LHCN-M2 (cell line): ENCODE measurements around the gene GDF7. TPM values are rescaled to one million over a fixed set of nuclear protein-coding genes. Genes with fewer than 3 reads are reported as not detected.
"Not testable (repeated sequence)": the region's sequence is repeated elsewhere in the genome, so short reads cannot be mapped to it uniquely, and the experiment has no call there.

ENCODE experiments used
- DNase-seq: peaks from one replicate; pipeline ENCODE4 v3.0.0-alpha.2; 2012; ENCODE audit warnings: low read depth
- total RNA-seq: library from RNA; depleted of rRNA; stranded (reverse); fragments of >200 nt; gene quantifications from 2 replicates; pipeline ENCODE4 v1.2.3, GENCODE V29; 2014

The GDF7 gene
- total RNA-seq, 1 experiment from 2014 or later = not detected

DNA sequence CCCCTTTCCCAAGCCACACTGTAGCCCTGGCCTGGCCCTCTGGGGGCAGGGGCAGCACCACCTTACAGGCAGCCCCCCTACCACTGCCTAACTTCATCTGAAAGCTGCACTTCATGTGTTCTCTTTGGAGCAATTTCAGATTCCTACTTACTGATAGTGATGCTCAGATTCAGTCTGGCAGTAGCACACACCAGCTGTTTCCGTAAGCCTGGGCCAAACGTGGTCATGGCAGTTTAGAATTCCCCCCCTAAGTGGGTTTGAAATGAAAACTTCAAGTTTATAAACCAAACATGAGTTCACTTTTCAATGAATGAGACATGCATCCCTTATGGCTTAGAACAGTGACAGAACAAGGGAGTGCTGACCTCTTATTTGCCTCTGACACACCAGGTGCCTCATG, 29.4 kb downstream of the GDF7 start:
- no peak for DNase-seq

DNA sequence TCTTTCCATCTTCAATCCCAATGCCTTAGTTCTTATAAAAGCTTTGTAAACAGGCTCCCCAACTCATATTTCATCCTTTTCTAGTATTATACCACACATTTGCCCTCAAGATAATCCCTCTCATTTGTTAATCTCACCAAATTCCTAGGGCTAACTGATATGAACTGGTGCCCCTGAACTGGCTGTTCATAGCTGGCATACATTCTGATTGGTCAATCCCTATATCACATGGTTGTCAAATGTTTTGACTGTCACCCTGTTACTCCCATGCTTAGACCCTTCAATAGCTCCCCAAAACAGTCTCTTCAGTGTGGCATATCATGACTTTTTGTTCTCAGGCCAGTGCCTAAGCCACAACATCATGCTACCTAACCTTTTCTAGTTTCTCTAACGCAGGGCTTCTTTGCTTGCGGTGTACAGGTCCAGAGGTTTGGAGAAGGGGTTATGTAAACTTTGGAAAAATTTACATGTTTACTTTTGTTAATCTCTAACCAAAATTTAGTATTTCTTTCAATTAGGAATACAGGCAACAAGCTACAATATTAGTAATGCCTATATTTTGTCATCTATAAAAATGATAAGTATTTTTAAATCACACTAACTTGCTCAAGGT, 30.5 kb downstream of the GDF7 start:
- DNase-seq = no peak

DNA sequence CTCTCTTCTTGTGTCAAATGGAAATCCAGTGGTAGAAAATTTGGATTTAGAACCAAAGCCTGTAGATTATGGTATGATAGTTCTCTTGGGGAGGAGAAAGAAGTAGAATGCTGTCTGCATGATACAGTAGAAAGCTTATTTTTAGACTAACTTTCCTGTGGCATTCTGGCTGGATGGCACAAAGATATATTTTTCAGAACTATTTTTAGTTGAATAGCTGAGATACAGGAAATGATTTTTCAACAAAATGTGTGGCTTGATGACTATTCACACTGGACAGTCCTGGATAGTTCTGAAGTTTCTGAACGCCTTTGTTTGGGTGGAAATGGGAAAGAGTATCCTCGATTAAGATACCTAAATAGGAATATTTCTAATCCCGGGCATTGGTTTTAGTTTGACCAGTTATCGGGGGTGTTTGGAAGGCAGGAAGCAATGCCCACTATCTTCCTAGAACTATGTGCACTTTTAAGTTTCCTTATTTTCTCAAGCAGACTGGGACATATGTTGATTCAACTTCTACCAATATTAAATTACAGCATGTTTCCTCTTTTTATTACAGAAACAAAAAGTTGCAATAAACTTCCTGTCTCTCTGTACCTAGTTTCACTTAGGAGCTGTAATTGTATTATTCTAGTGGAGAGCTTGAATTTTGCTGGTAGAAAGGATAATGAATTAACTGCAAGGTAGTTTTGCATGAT, 32.1 kb downstream of the GDF7 start:
- DNase-seq = peak; percentile 35

DNA sequence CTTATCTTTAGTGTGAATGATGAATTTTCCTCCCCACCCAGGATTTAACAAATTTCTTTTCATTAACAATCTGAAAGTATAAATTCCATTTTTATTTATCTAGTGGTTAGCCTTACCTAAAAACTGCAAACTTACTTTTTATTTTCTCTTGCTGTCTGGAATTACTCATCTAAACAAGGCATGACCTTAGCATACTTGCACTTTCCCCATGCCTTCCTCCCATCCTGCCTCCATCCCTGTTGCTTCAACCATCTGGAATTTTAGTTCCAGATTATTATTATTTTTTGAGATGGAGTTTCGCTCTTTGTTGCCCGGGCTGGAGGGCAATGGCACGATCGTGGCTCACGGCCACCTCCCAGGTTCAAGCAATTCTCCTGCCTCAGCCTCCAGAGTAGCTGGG, 35.6 kb downstream of the GDF7 start:
- no peak for DNase-seq

DNA sequence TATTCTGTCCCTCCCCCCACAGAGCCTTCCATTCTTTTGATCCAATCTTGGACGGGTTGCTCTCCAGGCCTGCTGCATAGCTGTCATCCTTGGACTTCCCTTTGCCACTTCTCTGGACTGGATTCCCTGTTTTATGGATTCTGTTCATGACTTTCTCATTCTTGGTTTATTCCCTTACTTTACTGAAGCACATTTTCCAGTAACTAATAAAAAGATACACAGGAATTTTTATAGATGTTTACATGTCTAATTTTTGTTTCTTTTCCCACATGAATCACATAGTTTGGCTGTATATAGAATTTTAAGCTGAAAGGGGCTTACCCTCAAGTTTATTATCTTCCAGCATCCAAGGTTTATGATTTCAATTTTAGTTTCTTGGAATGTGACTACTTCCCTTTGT, 37.9 kb downstream of the GDF7 start:
- DNase-seq = no peak

DNA sequence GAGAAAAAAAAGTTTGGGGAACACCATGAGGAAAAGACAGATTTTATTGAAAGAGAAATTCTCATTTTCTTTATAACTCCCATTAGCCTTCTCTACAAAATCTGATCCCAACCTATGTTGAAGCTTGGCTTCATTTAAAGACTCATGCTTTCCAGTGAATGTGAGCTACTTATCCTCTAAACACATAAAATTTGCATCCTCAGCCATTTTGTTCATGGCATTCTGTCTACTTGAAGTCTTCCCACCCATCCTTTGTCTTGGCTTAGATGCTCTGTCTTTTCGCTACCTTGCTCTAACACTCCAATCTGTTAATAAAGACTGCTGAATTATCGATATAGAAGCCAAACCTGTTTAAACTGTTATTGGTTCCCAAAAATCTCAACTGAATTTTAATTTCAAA, 39.3 kb downstream of the GDF7 start:
- no peak for DNase-seq

DNA sequence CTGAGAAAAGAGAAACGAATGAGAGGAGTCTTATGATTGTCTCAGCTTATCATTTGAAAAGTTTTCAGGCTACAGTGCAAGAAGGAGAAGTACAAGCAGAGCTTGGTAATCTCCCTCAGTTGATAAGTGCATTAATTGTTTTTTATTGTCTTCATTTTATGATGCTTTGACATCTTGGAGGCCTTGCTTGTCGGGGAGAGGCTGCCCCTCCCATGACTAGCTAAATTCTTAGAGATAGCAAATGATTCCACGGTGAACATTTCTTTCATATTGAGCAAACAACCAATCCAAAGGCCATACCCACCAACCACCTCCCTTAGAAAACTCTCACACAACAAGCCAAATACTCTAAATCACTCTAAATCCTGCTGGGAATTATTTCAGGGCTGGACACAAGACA, 39.8 kb downstream of the GDF7 start:
- no peak for DNase-seq

DNA sequence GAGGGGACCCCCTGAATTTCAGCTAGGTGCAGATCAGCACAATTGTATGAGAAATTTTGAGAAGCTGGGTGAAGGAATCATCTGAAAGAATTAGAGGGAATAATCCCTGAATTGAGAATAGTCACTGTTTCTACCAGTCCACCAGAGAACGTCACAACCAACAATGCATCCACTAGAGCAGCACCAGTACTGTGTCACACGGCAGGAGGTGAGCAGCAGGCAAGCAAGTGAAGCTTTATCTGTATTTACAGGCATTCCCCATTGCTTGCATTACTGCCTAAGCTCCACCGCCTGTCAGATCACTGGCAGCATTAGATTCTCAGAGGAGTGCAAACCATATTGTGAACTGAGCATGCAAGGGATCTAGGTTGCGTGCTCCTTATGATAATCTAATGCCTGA, 40.7 kb downstream of the GDF7 start:
- no peak for DNase-seq

DNA sequence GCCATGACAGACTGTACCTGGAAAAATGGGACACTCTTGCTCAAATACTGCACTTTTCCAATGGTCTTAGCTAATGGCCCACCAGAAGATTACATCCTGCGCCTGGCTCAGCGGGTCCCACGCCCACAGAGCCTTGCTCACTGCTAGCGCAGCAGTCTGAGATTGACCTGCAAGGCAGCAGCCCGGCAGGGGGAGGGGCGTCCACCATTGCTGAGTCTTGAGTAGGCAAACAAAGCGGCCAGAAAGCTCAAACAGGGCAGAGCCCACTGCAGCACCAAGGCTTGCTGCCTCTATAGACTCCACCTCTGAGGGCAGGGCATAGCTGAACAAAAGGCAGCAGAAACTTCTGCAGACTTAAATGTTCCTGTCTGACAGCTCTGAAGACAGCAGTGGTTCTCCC, 44.7 kb downstream of the GDF7 start:
- not testable (repeated sequence) for DNase-seq

DNA sequence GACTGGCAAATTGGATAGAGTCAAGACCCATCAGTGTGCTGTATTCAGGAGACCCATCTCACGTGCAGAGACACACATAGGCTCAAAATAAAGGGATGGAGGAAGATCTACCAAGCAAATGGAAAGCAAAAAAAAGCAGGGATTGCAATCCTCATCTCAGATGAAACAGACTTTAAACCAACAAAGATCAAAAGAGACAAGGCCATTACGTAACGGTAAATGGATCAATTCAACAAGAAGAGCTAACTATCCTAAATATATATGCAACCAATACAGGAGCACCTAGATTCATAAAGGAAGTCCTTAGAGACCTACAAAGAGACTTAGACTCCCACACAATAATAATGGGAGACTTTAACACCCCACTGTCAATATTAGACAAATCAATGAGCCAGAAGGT, 46.6 kb downstream of the GDF7 start:
- DNase-seq = not testable (repeated sequence)

DNA sequence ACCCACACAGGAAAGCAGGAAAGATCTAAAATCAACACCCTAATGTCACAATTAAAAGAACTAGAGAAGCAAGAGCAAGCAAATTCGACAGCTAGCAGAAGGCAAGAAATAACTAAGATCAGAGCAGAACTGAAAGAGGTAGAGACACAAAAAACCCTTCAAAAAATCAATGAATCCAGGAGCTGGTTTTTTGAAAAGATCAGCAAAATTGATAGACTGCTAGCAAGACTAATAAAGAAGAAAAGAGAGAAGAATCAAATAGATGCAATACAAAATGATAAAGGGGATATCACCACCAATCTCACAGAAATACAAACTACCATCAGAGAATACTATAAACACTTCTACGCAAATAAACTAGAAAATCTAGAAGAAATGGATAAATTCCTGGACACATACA, 47.5 kb downstream of the GDF7 start:
- DNase-seq = not testable (repeated sequence)

DNA sequence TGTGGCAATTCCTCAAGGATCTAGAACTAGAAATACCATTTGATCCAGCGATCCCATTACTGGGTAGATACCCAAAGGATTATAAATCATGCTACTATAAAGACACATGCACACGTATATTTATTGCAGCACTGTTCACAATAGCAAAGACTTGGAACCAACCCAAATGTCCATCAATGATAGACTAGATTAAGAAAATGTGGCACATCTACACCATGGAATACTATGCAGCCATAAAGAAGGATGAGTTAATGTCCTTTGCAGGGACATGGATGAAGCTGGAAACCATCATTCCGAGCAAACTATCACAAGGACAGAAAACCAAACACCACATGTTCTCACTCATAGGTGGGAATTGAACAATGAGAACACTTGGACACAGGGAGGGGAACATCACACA, 49.2 kb downstream of the GDF7 start:
- not testable (repeated sequence) for DNase-seq

DNA sequence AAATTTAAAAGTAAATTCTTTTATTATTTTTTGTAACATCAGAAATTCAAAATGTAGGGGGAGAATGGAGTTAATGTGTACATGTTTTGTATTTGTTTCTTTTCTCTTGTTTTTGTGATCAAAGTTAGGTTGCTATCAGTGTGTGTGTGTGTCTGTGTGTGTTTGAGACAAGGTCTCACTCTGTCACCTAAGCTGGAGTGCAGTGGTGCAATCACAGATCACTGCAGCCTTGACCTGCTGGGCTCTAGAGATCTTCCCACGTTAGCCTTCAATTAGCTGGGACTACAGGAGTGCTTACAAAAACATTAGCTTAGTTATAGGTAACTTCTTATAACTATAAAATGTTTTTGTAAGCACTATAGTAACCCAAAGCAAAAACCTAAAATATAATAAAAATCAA, 50.7 kb downstream of the GDF7 start:
- DNase-seq = no peak

DNA sequence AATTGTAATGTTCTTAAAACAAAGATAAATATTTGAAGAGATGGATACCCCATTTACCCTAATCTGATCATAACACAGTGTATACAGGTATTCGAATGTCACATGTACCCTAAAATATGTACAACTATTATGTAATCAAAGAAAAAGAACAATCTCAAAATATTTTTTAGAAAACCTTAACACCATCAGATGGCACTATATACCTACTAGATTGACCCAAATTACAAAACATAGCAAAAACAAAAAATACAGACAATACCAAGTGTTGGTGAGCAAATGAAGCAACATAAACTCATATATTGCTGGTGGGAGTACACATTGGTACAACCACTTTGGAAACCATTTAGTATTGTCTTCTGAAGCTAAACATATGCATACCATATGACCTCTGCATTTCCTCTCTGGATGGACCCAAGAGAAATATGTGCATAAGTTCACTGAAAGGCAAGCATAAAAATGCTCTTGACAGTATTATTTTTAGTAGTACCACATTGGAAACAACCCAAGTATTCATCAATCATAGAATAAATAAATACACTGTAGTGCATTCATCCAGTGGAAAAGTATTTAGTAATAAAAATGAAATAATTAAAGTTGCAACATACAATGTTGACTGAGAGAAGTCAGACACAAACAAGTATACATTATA, 55.8 kb downstream of the GDF7 start:
- DNase-seq = no peak

DNA sequence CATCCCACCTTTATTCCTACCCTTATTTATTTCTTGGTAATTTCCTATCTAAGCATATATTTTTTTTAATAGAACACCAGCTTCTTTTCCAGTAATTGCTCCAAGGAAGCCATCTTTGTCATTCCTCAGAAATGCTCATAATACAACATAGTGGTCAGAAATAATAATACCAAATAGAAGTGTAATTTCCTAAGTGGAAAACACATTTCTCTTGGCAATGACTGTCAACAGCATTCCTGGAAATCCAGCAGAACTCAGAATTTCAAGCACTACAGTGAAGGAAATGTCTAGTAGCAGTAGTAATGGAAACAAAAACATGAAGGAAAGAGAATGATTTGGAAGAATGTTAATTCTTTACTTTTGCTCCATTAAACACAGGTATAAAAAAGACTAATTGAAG, 56.6 kb downstream of the GDF7 start:
- no peak for DNase-seq

DNA sequence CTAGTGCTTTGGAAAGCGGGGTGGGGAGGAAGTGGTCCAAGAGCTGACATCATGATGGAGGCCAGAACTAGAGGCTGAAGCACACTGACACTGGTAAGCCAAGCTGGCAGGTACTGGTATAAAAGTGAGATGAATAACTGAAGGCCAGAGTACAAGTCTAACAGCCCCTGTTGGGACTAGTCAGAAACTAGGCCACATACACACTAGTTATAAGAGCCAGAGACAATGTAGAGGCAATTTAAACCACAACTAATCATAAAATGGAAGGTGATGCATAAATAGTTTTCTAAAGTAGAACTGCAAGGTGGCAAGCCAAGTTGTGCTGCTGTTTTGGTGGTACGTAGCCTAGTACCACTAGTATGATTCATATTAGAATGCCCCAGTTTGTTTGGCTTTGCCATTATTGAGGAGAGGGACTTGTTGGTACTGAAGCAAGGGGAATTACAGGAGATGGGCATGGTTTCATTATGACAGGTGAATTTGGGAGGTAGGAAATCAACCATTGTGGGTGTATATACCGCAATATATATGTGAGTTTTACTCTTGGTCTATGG, 57.6 kb downstream of the GDF7 start:
- no peak for DNase-seq

DNA sequence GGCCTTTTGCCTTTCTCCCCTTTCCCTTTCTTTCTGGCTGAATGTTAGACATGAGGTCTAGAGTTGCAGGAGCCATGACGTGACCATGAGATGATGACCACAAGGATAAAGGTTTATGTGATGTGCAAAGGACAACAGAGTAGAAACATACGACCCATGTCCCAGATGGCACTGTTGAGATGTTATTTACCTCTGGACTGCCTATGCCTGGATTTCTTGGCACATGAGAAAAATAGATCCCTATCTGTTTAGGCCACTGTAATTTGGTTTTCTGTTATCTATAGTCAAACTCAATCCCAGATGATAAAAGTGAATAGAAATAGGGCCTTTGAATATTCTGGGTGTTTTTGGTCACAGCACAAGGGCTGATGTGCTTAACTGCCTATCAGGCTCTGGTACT, 58.8 kb downstream of the GDF7 start:
- DNase-seq = no peak

DNA sequence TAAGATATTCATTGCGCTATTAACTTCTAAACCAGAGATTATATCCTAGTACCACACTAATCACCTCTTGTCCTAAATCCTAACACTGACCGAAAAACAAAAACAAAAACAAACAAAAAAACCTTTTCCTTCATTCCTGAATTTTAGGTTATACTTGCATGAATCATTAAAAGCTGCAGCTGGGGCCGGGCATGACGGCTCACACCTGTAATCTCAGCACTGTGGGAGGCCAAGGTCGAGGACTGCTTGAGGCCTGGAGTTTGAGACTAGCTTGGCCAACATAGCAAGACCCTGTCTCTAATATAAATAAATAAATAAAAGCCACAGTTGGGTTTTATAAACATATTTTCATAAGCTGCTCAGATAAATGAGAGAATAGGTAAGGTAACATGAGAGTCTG, 60.0 kb downstream of the GDF7 start:
- DNase-seq = no peak

DNA sequence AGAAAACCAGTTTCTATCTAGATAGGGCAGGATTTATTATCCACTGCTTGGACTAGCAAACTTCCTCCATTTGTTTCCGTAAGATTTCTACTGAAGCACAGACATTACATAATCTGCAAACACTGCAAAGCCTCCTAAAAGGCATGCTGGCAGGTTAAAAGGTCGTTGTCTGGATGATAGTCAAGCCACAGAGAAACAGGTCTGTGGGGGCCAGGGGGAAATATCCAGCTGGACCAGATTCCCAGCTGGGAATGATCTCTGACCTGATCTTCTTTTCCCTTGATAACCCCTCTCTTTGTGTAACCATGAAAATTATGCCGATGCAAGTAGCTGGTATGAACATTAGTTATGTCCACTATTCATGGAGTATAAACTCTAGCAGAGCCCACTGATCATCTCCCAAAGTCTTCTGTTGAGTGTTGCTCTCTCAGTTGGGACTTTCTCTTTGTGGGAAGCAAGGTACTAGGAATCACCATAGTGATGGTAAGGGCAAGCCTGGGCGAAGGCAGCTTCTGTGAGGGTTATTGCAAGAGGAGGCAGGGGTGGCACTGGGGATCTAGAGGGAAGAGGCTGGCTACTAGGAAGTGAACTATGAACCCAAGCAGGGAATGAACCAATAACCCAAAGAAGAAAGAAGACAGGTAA, 61.3 kb downstream of the GDF7 start:
- DNase-seq = no peak
